ENCODE results near the gene VAV3. TPM values are rescaled to one million over a fixed set of nuclear protein-coding genes. Genes with fewer than 3 reads are reported as not detected.

VAV3 gene
- total and polyA plus RNA-seq, 2 of the 13 experiments (the other 11 are each of a cell fraction or from before 2014, with no cell fraction given) = 15.9 to 29.8 TPM

DNA sequence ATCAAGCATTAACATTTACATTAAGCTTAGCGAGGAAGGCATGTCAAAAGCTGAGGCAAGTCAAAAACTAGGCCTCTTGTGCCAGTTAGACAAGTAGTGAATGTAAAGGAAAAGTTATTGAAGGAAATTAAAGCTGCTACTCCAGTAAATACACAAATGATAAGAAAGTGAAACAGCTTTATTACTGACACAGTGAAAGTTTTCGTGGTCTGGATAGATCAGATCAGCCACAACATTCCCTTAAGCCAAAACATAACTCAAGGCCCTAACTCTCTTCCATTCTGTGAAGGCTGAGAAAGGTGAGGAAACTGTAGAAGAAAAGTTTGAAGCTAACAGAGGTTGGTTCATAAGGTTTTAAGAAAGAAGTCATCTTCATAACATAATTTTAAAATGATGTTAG lies 131.9 kb downstream of the VAV3 start:
- H3K36me3 ChIP-seq (replicated peaks in 1 of 2; ENCODE audit: control insufficient read depth in 1 of 2, insufficient read depth in 2 of 2, low read length in 2 of 2) = no peaks in the 10 kb centered on the region
- H3K9ac ChIP-seq (ENCODE audit: insufficient read depth, low read depth, low read length) = no peak overlapping the region
- no peaks in the 10 kb centered on the region for H3K79me2 ChIP-seq (ENCODE audit: insufficient read depth, low read length)
- ChIA-PET POLR2A (no interaction called here), CTCF (ENCODE audit: low intra/inter-chr PET ratio, low total read pairs) (no interaction called here)
- in situ Hi-C loops (cut with HindIII; ENCODE audit: extremely low pct_ligation_motif_present, low pct_unique_long_range_greater_than_20kb) = no loop called here
- no peak overlapping the region for H3K4me2 ChIP-seq (ENCODE audit: low read depth, low read length)
- H2AFZ ChIP-seq (ENCODE audit: low read length) = no peak overlapping the region
- FAIRE-seq (no peak), DNase-seq (ENCODE audit: low spot score) (no peak), ATAC-seq (no peak)
- no peaks in the 10 kb centered on the region for H3K4me1 ChIP-seq (ENCODE audit: insufficient read depth, low read length)
- H4K20me1 ChIP-seq (ENCODE audit: insufficient read depth, low read length) = no peaks in the 10 kb centered on the region
- H3K4me3 ChIP-seq (replicated peaks in 1 of 3; ENCODE audit: insufficient read depth in 1 of 3, low read depth in 2 of 3, low read length in 3 of 3) = no peak overlapping the region
- no peaks in the 10 kb centered on the region for H3K9me3 ChIP-seq (ENCODE audit: low read length)
- intact Hi-C loops (cut with micrococcal nuclease; ENCODE audit: unreplicated experiment) = no loop called here
- no peaks in the 10 kb centered on the region for H3K27me3 ChIP-seq (ENCODE audit: control insufficient read depth in 1 of 2, insufficient read depth in 2 of 2, low read length in 2 of 2)
- 2% methylated on average over 2 of the region's 2 CpGs for WGBS (ENCODE audit: low lambda C conversion rate)
- no peak overlapping the region for H3K27ac ChIP-seq (ENCODE audit: extremely low read length, insufficient read depth, low read length)
- no TSS peak for BruUV-seq (replicated peaks)
- TF ChIP-seq PRDM15 (CRISPR knock-in tag; IDR thresholded peaks at IDR 0.05) (no peak), ZNF816 (CRISPR knock-in tag; IDR thresholded peaks at IDR 0.05; ENCODE audit: borderline replicate concordance) (no peak), AGO1 (IDR thresholded peaks at IDR 0.05; ENCODE audit: low read depth, low read length, poor library complexity, severe bottlenecking) (no peak), HDAC1 (CRISPR knock-in tag; IDR thresholded peaks at IDR 0.05) (no peak), PREB (CRISPR knock-in tag; IDR thresholded peaks at IDR 0.05) (no peak), TAF1 (CRISPR knock-in tag; IDR thresholded peaks at IDR 0.05) (no peak), ELF1 (CRISPR knock-in tag; IDR thresholded peaks at IDR 0.05) (no peak), SP140L (CRISPR knock-in tag; IDR thresholded peaks at IDR 0.05; ENCODE audit: borderline replicate concordance) (no peak), TOPORS (CRISPR knock-in tag; IDR thresholded peaks at IDR 0.05) (no peak), ZNF138 (CRISPR knock-in tag; IDR thresholded peaks at IDR 0.05; ENCODE audit: low read depth) (no peak), BRD4 (CRISPR knock-in tag; IDR thresholded peaks at IDR 0.05) (no peak), ZNF552 (CRISPR knock-in tag; IDR thresholded peaks at IDR 0.05; ENCODE audit: borderline replicate concordance) (no peak), FOXA1 (IDR thresholded peaks at IDR 0.05) (no peak), FOXA1 (CRISPR knock-in tag; IDR thresholded peaks at IDR 0.05) (no peak), PLRG1 (conservative IDR thresholded peaks at IDR 0.05) (no peak), TGIF2 (CRISPR knock-in tag; IDR thresholded peaks at IDR 0.05) (no peak)
- TF ChIP-seq, protein P1, sequence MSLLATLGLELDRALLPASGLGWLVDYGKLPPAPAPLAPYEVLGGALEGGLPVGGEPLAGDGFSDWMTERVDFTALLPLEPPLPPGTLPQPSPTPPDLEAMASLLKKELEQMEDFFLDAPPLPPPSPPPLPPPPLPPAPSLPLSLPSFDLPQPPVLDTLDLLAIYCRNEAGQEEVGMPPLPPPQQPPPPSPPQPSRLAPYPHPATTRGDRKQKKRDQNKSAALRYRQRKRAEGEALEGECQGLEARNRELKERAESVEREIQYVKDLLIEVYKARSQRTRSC (CRISPR knock-in tag; IDR thresholded peaks at IDR 0.05; ENCODE audit: low read depth) = no peak
- TF ChIP-seq, protein P2, sequence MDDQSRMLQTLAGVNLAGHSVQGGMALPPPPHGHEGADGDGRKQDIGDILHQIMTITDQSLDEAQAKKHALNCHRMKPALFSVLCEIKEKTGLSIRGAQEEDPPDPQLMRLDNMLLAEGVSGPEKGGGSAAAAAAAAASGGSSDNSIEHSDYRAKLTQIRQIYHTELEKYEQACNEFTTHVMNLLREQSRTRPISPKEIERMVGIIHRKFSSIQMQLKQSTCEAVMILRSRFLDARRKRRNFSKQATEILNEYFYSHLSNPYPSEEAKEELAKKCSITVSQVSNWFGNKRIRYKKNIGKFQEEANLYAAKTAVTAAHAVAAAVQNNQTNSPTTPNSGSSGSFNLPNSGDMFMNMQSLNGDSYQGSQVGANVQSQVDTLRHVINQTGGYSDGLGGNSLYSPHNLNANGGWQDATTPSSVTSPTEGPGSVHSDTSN (CRISPR knock-in tag; IDR thresholded peaks at IDR 0.05; ENCODE audit: borderline replicate concordance) = no peak
